Esophagus squamous epithelium (tissue), 5 donors: ENCODE data around the gene TMEM11. TPM values are rescaled to one million over a fixed set of nuclear protein-coding genes. Genes with fewer than 3 reads are reported as not detected.

Source experiments
- DNase-seq: peaks from one replicate; lab custom pipeline; 2025; lab: John Stamatoyannopoulos, UW
- H3K27ac ChIP-seq, 4 donors: fragments of 200-600 bp; sonication (generic); one replicate each; pipeline ENCODE4 v1.5.1; 2016 to 2019; ENCODE audit warnings: mild to moderate bottlenecking in 1 of 4
- H3K27me3 ChIP-seq, 4 donors: fragments of 200-600 bp; sonication (generic); 1 replicate in 3 of 4; 2 replicates in 1 of 4; pipeline versions ENCODE4 v1.5.1 to v1.6.0; 2017 to 2021; ENCODE audit warnings: antibody characterized with exemption in 1 of 4
- H3K36me3 ChIP-seq, 3 donors: fragments of 200-600 bp; sonication (generic); one replicate each; pipeline ENCODE4 v1.5.1; 2016 to 2019
- H3K4me1 ChIP-seq, 3 donors: fragments of 200-600 bp; sonication (generic); one replicate each; pipeline ENCODE4 v1.5.1; 2017 to 2019
- H3K4me3 ChIP-seq, 4 donors: fragments of 200-600 bp; sonication (generic); 1 replicate in 3 of 4; 2 replicates in 1 of 4; pipeline ENCODE4 v1.5.1; 2016 to 2019; ENCODE audit warnings: mild to moderate bottlenecking in 2 of 4, moderate library complexity in 1 of 4
- H3K9me3 ChIP-seq, 3 donors: fragments of 200-600 bp; sonication (generic); one replicate each; pipeline ENCODE4 v1.5.1; 2016 to 2019
- POLR2A ChIP-seq, 4 donors: fragments of 450-650 bp; IDR thresholded peaks; one replicate each; pipeline ENCODE4 v1.6.1; 2017; ENCODE audit warnings: antibody characterized with exemption in 4 of 4, mild to moderate bottlenecking in 4 of 4, moderate library complexity in 3 of 4
- WGBS, 2 donors: methylation state at CpG; one replicate each; pipeline ENCODE4 v1.1.5; 2018; 5-methylcytosine and 5-hydroxymethylcytosine counted together
- intact Hi-C: fragments of 100-400 bp; cut with DNase I; formaldehyde crosslinking; loops from one replicate; pipeline ENCODE4 v1.15.0; 2022
- total RNA-seq, 4 donors: library from RNA; depleted of rRNA; stranded (reverse); fragments of >200 nt; gene quantifications; one replicate each; pipeline ENCODE4 v1.1.0, GENCODE V29; 2016
- TF ChIP-seq, protein P1 (sequence below), 6 experiments: fragments of 450-650 bp in 4 of 6; fragments of 200-600 bp in 2 of 6; sonication (generic) in 2 of 6; IDR thresholded peaks; one replicate each; pipeline ENCODE4 v1.5.1; 2016 to 2019; ENCODE audit warnings: antibody characterized with exemption in 6 of 6, mild to moderate bottlenecking in 4 of 6, moderate library complexity in 4 of 6
- donor health status: DM: yes; HTN: yes; CAD: no.

Gene TMEM11
- total RNA-seq, 4 donors from 2014 or later, result 17.8 to 29.0 (median 20.2) TPM

DNA sequence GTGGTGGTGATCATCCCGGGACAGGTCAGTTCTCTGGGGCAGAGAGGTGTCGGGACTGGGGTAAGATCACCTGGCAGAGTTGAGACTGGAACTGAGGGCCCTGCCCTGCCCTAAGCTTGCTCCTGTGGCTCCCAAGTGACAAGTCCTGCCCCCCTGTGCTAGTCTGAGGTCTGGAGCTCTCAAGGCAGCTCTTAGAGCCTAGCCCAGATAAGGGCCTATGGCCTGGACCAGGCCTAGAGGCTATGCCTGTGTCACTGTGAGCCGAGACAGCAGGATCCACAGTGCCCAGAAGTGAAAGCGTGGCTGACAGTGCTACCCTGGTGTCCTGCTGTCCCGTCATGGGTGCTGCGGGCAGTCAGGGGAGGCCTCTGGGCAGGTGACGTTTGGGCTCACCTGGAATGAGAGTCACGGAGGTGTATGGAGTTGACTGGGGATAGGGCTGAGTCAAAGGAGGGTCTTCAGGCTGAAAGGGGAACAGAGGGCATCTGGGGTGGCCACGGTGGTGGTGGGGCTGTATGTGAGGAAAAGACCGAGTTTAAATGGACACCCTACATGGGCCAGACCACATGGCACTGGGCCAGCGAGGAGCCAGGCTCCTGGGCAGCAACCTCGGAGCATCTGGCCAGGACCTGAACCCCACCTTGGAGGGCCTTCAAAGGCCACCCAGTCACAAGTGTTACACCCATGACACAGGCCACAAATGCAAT is 33.7 kb upstream of the TMEM11 start:
- H3K36me3 ChIP-seq, result peaks cover 0 to 9% (median 0%) of the 10 kb centered on the region in 3 donors
- H3K4me1 ChIP-seq, result peaks cover 6 to 23% (median 13%) of the 10 kb centered on the region in 3 donors
- H3K4me3 ChIP-seq, result no peak overlapping the region
- H3K27me3 ChIP-seq, result no peaks in the 10 kb centered on the region
- WGBS, 2 donors, result 63 to 64% methylated on average over 4 to 7 of the region's 12 CpGs
- intact Hi-C loops, result no loop called here
- H3K9me3 ChIP-seq, result no peaks in the 10 kb centered on the region
- DNase-seq, result no peak
- no peak for TF ChIP-seq POLR2A (IDR thresholded peaks at IDR 0.05)
- TF ChIP-seq, protein P1, sequence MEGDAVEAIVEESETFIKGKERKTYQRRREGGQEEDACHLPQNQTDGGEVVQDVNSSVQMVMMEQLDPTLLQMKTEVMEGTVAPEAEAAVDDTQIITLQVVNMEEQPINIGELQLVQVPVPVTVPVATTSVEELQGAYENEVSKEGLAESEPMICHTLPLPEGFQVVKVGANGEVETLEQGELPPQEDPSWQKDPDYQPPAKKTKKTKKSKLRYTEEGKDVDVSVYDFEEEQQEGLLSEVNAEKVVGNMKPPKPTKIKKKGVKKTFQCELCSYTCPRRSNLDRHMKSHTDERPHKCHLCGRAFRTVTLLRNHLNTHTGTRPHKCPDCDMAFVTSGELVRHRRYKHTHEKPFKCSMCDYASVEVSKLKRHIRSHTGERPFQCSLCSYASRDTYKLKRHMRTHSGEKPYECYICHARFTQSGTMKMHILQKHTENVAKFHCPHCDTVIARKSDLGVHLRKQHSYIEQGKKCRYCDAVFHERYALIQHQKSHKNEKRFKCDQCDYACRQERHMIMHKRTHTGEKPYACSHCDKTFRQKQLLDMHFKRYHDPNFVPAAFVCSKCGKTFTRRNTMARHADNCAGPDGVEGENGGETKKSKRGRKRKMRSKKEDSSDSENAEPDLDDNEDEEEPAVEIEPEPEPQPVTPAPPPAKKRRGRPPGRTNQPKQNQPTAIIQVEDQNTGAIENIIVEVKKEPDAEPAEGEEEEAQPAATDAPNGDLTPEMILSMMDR (IDR thresholded peaks at IDR 0.05), result no peak
- no peak overlapping the region for H3K27ac ChIP-seq

DNA sequence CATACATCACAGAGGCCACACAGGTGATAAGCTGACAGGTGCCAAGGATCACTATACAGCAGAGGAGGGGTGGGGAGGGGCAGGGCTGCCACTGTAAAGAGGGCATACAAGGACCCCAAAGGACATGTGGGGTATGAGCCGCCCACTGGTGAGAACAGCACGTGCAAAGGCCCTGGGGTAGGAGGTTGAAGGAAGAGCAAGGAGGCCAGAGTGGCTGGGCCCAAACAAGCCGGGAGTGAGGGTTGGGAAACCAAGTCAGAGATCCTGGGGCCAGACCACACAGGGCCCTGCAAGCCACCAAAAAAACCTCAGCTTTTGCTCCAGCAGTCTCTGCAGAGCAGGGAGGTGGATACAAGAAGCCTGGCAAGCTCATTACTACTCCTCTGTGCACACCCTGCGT is 32.7 kb upstream of the TMEM11 start:
- Histone ChIP-seq H3K4me1 (peaks cover 0 to 20% (median 4%) of the 10 kb centered on the region in 3 donors), H3K36me3 (peaks cover 0 to 17% (median 0%) of the 10 kb centered on the region in 3 donors), H3K27me3 (no peaks in the 10 kb centered on the region), H3K27ac (no peak overlapping the region), H3K9me3 (no peaks in the 10 kb centered on the region), H3K4me3 (no peak overlapping the region)
- intact Hi-C loops, result no loop called here
- TF ChIP-seq, protein P1 (IDR thresholded peaks at IDR 0.05), result no peak
- no peak for TF ChIP-seq POLR2A (IDR thresholded peaks at IDR 0.05)
- 93 to 97% methylated on average over 4 of the region's 4 CpGs for WGBS, 2 donors
- no peak for DNase-seq

DNA sequence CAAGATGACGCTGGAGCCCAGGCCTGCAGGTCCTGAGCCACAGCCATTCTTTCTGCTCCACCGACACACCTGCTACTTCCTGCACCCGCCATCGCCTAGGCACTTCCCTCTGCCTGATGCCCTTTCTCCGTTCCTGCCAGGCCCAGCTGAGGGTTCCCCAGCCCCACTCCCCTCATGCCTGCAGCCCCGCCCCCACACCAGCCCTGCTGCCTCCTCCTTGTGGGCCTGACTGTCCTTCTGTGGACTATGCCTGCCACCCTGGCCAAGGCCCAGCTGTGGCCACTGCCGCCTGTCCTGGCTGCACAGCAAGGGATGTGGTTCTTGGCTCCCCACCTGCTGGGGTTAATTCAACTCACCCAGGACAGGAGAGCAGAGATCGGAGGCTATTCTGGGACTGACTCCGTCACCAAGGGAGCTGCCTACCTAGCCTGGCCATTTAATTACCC is 31.7 kb upstream of the TMEM11 start:
- H3K27me3 ChIP-seq, result no peaks in the 10 kb centered on the region
- H3K36me3 ChIP-seq, result peaks cover 0 to 17% (median 0%) of the 10 kb centered on the region in 3 donors
- 74 to 82% methylated on average over 7 to 8 of the region's 9 CpGs for WGBS, 2 donors
- H3K9me3 ChIP-seq, result no peaks in the 10 kb centered on the region
- TF ChIP-seq, protein P1 (IDR thresholded peaks at IDR 0.05), result no peak
- TF ChIP-seq POLR2A (IDR thresholded peaks at IDR 0.05), result no peak
- H3K4me1 ChIP-seq, result peaks cover 0 to 12% (median 0%) of the 10 kb centered on the region in 3 donors
- intact Hi-C loops, result no loop called here
- H3K4me3 ChIP-seq, result no peak overlapping the region
- no peak for DNase-seq
- no peak overlapping the region for H3K27ac ChIP-seq

DNA sequence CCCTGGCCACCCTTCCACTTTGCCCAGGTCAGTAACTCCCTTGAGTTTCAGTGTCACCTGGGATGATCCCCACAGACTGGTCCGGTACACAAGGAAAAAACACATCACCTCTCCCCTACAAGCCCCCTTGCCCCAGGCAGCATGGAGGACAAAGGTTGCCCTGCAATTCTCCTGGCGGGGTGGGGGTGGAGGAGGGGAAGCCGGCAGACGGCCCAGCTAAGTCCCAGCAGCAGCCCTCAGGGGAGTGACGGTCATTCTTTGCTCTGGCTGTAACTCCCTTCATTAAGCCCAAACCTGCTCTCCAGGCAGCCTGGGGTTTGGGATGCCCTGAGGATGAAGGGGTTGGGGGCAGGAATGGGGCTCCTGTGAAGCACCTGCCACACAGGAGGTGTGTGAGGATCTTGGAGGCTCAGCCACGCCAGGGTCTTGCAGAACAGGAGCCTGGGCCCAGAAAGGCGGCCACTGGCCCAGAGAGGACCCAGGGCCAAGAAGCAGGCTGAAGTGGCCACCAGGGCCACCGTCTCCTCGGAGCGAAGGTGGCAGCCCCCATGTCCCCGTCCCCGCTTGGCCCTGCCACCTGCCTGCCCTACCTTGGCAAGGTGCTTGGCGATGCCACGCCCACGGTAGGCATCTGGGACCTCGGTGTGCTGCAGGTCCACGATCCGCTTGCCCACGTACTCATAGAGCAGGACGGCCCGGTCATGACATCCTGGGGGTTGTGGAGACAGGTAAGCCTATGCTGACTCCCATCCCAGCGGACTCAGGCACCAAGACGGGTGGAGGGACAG is 29.7 kb upstream of the TMEM11 start:
- no peaks in the 10 kb centered on the region for H3K27me3 ChIP-seq
- DNase-seq, result no peak
- intact Hi-C loops, result no loop called here

More for the DNA sequence above, 29.7 kb upstream of the TMEM11 start:
- H3K36me3 ChIP-seq, result peaks cover 0 to 17% (median 0%) of the 10 kb centered on the region in 3 donors
- H3K27ac ChIP-seq, result no peak overlapping the region
- TF ChIP-seq, protein P1 (IDR thresholded peaks at IDR 0.05), result no peak
- no peak for TF ChIP-seq POLR2A (IDR thresholded peaks at IDR 0.05)
- 57 to 74% methylated on average over 10 to 15 of the region's 23 CpGs for WGBS, 2 donors
- H3K4me1 ChIP-seq, result peaks cover 0 to 9% (median 0%) of the 10 kb centered on the region in 3 donors
- no peak overlapping the region for H3K4me3 ChIP-seq
- H3K9me3 ChIP-seq, result no peaks in the 10 kb centered on the region
